ENCODE results near the gene CLPSL1.
"Not testable (repeated sequence)": the region's sequence is repeated elsewhere in the genome, so short reads cannot be mapped to it uniquely, and the experiment has no call there.

The CLPSL1 gene

GRCh38 chr6:35780719-35781118 lies at the start of gene CLPSL1:
Gene CLPSL1 (plus strand): TSS chr6:35781019. CDS start chr6:35781111, 92 bp downstream.
- no peak for DNase-seq

GRCh38 chr6:35731414-35731735 lies 49.4 kb upstream of the CLPSL1 start:
- no peak for DNase-seq

- DNase-seq, result no peak
Observed at GRCh38 chr6:35731736-35732532, 48.9 kb upstream of the CLPSL1 start.

GRCh38 chr6:35733633-35734032 lies 47.2 kb upstream of the CLPSL1 start:
- DNase-seq, result no peak

- not testable (repeated sequence) for DNase-seq
Observed at GRCh38 chr6:35734319-35734718, 46.5 kb upstream of the CLPSL1 start.

GRCh38 chr6:35735452-35735851 lies 45.4 kb upstream of the CLPSL1 start:
- no peak for DNase-seq

- DNase-seq, result no peak
Observed at GRCh38 chr6:35736253-35736894, 44.4 kb upstream of the CLPSL1 start.

- no peak for DNase-seq
Observed at GRCh38 chr6:35736982-35737412, 43.8 kb upstream of the CLPSL1 start, which contains the start of gene ARMC12. Gene ARMC12 (plus strand): TSS chr6:35737032. CDS start chr6:35737109, 77 bp downstream.

- DNase-seq, result peak; percentile 60
Observed at GRCh38 chr6:35737413-35738211, 43.2 kb upstream of the CLPSL1 start.

GRCh38 chr6:35739645-35740524 lies 40.9 kb upstream of the CLPSL1 start:
- no peak for DNase-seq

GRCh38 chr6:35742842-35743241 lies 38.0 kb upstream of the CLPSL1 start:
- DNase-seq, result no peak

GRCh38 chr6:35745509-35745908 lies 35.3 kb upstream of the CLPSL1 start:
- DNase-seq, result no peak

- DNase-seq, result no peak
Observed at GRCh38 chr6:35746516-35746915, 34.3 kb upstream of the CLPSL1 start.

- DNase-seq, result no peak
Observed at GRCh38 chr6:35747877-35748276, 32.9 kb upstream of the CLPSL1 start.

GRCh38 chr6:35750557-35750956 lies 30.3 kb upstream of the CLPSL1 start:
- DNase-seq, result no peak

- no peak for DNase-seq
Observed at GRCh38 chr6:35751594-35751993, 29.2 kb upstream of the CLPSL1 start.

- DNase-seq, result no peak
Observed at GRCh38 chr6:35752330-35752729, 28.5 kb upstream of the CLPSL1 start.

GRCh38 chr6:35754452-35755277 lies 26.2 kb upstream of the CLPSL1 start:
- DNase-seq, result no peak

GRCh38 chr6:35755278-35755924 lies 25.4 kb upstream of the CLPSL1 start:
- no peak for DNase-seq

GRCh38 chr6:35757456-35758123 lies 23.2 kb upstream of the CLPSL1 start:
- no peak for DNase-seq

- no peak for DNase-seq
Observed at GRCh38 chr6:35759426-35759825, 21.4 kb upstream of the CLPSL1 start.
